Testis (tissue), 3 donors: Measurements from ENCODE around the gene TFPI2. TPM values are rescaled to one million over a fixed set of nuclear protein-coding genes. Genes with fewer than 3 reads are reported as not detected.

Experiments used
- DNase-seq: peaks from one replicate; pipeline ENCODE4 v3.0.0-alpha.2; 2019
- H3K27ac ChIP-seq, 2 donors: fragments of 200-600 bp; sonication (generic); one replicate each; pipeline ENCODE4 v1.5.1; 2019
- H3K27me3 ChIP-seq: fragments of 200-600 bp; sonication (generic); one replicate; pipeline ENCODE4 v1.5.1; 2019
- H3K36me3 ChIP-seq: fragments of 200-600 bp; sonication (generic); one replicate; pipeline ENCODE4 v1.5.1; 2017; ENCODE audit warnings: low read depth; ENCODE audit errors: missing control alignments
- H3K4me1 ChIP-seq: fragments of 200-600 bp; sonication (generic); one replicate; pipeline ENCODE4 v1.5.1; 2019
- H3K4me3 ChIP-seq, 2 donors: fragments of 200-600 bp; sonication (generic); one replicate each; pipeline ENCODE4 v1.5.1; 2017 to 2019
- H3K9me3 ChIP-seq: fragments of 200-600 bp; sonication (generic); one replicate; pipeline ENCODE4 v1.5.1; 2017
- CTCF ChIP-seq, 3 experiments: fragments of 450-650 bp in 2 of 3; fragments of 200-600 bp in 1 of 3; sonication (generic) in 1 of 3; IDR thresholded peaks; one replicate each; pipeline ENCODE4 v1.5.1; 2016 to 2019; ENCODE audit warnings: antibody characterized with exemption in 3 of 3, mild to moderate bottlenecking in 2 of 3, moderate library complexity in 1 of 3
- POLR2A ChIP-seq: fragments of 450-650 bp; IDR thresholded peaks from one replicate; pipeline ENCODE4 v1.6.1; 2017; ENCODE audit warnings: antibody characterized with exemption, mild to moderate bottlenecking, moderate library complexity
- WGBS, 2 donors: methylation state at CpG; one replicate each; pipeline ENCODE4 v1.1.5; 2018; 5-methylcytosine and 5-hydroxymethylcytosine counted together
- intact Hi-C: fragments of 100-400 bp; cut with DNase I; formaldehyde crosslinking; loops from one replicate; pipeline ENCODE4 v1.15.1; 2023; ENCODE audit warnings: low total_unique reads
- polyA plus RNA-seq: library from polyadenylated mRNA; stranded (reverse); fragments of 350-450 nt; fragmentation: Illumina TruSeq; extraction: RNeasy Lipid Tissue Mini Kit (QIAGEN cat#74804); gene quantifications from one replicate; pipeline ENCODE4 v1.2.3, GENCODE V29; 2014; ENCODE audit warnings: low read depth, low replicate concordance; ENCODE audit not compliant: insufficient read depth
- total RNA-seq, 2 donors: library from RNA; depleted of rRNA; stranded (reverse); fragments of >200 nt; gene quantifications; one replicate each; pipeline ENCODE4 v1.2.3, GENCODE V29; 2016

TFPI2 gene
- total and polyA plus RNA-seq, 3 donors from 2014 or later = 1.3 to 4.6 (median 1.8) TPM

- peak in 2 of 3 experiments; percentile 53 to 82 for TF ChIP-seq CTCF (IDR thresholded peaks at IDR 0.05)
- no peak for TF ChIP-seq POLR2A
- intact Hi-C loops = no loop called here
- Histone ChIP-seq H3K27ac (no peak overlapping the region), H3K4me1 (no peaks in the 10 kb centered on the region), H3K36me3 (no peaks in the 10 kb centered on the region), H3K9me3 (no peaks in the 10 kb centered on the region), H3K27me3 (no peaks in the 10 kb centered on the region), H3K4me3 (no peak overlapping the region)
- DNase-seq = peak; percentile 18
- 94 to 100% methylated on average over 1 of the region's 1 CpG for WGBS, 2 donors
Measured at GRCh38 chr7:93902777-93903423, 12.3 kb upstream of the TFPI2 start.

- Histone ChIP-seq H3K4me3 (no peak overlapping the region), H3K27ac (no peak overlapping the region), H3K4me1 (no peaks in the 10 kb centered on the region), H3K27me3 (no peaks in the 10 kb centered on the region), H3K9me3 (no peaks in the 10 kb centered on the region), H3K36me3 (no peaks in the 10 kb centered on the region)
- WGBS, 2 donors = 74 to 77% methylated on average over 2 of the region's 2 CpGs
- no peak for DNase-seq
- TF ChIP-seq POLR2A = no peak
- no peak for TF ChIP-seq CTCF (IDR thresholded peaks at IDR 0.05)
- intact Hi-C loops = no loop called here
Measured at GRCh38 chr7:93897680-93898079, 7.1 kb upstream of the TFPI2 start.

- intact Hi-C loops = no loop called here
- H3K4me1 ChIP-seq = no peaks in the 10 kb centered on the region
- H3K36me3 ChIP-seq = no peaks in the 10 kb centered on the region
- TF ChIP-seq POLR2A (no peak), CTCF (IDR thresholded peaks at IDR 0.05) (no peak)
- DNase-seq = no peak
- H3K27ac ChIP-seq = no peak overlapping the region
- H3K9me3 ChIP-seq = no peaks in the 10 kb centered on the region
- no peak overlapping the region for H3K4me3 ChIP-seq
- no peaks in the 10 kb centered on the region for H3K27me3 ChIP-seq
- WGBS, 2 donors = 71 to 74% methylated on average over 4 of the region's 4 CpGs
Measured at GRCh38 chr7:93895859-93896600, 5.5 kb upstream of the TFPI2 start.

- no peak overlapping the region for H3K4me3 ChIP-seq
- H3K27me3 ChIP-seq = no peaks in the 10 kb centered on the region
- TF ChIP-seq POLR2A (no peak), CTCF (IDR thresholded peaks at IDR 0.05) (no peak)
- peaks cover 5% of the 10 kb centered on the region for H3K4me1 ChIP-seq
- WGBS, 2 donors = 54 to 62% methylated on average over 3 of the region's 3 CpGs
- no peaks in the 10 kb centered on the region for H3K36me3 ChIP-seq
- no peak overlapping the region for H3K27ac ChIP-seq
- DNase-seq = no peak
- H3K9me3 ChIP-seq = no peaks in the 10 kb centered on the region
- intact Hi-C loops = no loop called here
Measured at GRCh38 chr7:93894966-93895640, 4.5 kb upstream of the TFPI2 start.
